ENCODE results near the gene CYP4F11.

DNA sequence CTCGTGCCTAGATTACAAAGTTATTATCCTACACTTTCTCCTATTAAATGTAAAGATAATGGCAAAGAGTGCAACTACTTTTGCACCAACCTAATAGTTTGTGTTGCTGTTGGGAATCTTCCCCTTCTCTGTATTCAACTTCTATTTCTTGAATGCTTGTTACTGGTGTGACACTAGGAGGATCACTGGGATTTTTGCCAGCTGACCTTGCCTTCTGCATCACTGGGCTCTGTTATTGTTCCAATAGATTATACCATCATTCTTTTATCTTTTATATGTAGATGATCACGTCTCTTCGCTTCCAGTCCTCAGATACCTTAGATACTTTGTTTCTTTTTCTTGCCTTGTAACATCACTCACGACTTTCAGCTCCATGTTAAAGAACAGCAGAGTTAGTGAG lies 11.0 kb upstream of the CYP4F11 start:
- TF ChIP-seq POLR2A (IDR thresholded peaks at IDR 0.05; ENCODE audit: insufficient read depth in 1 of 2, low read depth in 2 of 2, low read length in 2 of 2) (no peak), ZFP41 (CRISPR knock-in tag; IDR thresholded peaks at IDR 0.05; ENCODE audit: borderline replicate concordance) (no peak), ELF3 (CRISPR knock-in tag; IDR thresholded peaks at IDR 0.05) (no peak)
- TF ChIP-seq, protein P1, sequence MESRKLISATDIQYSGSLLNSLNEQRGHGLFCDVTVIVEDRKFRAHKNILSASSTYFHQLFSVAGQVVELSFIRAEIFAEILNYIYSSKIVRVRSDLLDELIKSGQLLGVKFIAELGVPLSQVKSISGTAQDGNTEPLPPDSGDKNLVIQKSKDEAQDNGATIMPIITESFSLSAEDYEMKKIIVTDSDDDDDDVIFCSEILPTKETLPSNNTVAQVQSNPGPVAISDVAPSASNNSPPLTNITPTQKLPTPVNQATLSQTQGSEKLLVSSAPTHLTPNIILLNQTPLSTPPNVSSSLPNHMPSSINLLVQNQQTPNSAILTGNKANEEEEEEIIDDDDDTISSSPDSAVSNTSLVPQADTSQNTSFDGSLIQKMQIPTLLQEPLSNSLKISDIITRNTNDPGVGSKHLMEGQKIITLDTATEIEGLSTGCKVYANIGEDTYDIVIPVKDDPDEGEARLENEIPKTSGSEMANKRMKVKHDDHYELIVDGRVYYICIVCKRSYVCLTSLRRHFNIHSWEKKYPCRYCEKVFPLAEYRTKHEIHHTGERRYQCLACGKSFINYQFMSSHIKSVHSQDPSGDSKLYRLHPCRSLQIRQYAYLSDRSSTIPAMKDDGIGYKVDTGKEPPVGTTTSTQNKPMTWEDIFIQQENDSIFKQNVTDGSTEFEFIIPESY (CRISPR knock-in tag; IDR thresholded peaks at IDR 0.05) = no peak

Data from HepG2 (cell line).